ENCODE data around the gene HOXA6.

Gene HOXA6

GRCh38 chr7:27108390-27109127, 39.0 kb downstream of the HOXA6 start:
- DNase-seq (ENCODE audit: low read depth) = no peak

- no peak for DNase-seq (ENCODE audit: low read depth)
These were observed 39.9 kb downstream of the HOXA6 start for GRCh38 chr7:27107391-27108381.

GRCh38 chr7:27106901-27107240, 40.7 kb downstream of the HOXA6 start:
- no peak for DNase-seq (ENCODE audit: low read depth)

GRCh38 chr7:27106181-27106900, 41.2 kb downstream of the HOXA6 start:
- DNase-seq (ENCODE audit: low read depth) = no peak

GRCh38 chr7:27105301-27106031, 42.1 kb downstream of the HOXA6 start:
- DNase-seq (ENCODE audit: low read depth) = no peak

- DNase-seq (ENCODE audit: low read depth) = no peak
These were observed 43.1 kb downstream of the HOXA6 start for GRCh38 chr7:27104341-27105058.

GRCh38 chr7:27103489-27104226, 43.9 kb downstream of the HOXA6 start:
- DNase-seq (ENCODE audit: low read depth) = no peak

GRCh38 chr7:27102581-27103442, 44.8 kb downstream of the HOXA6 start, which contains the start of gene HOXA2:
HOXA2 (minus strand) TSS chr7:27102683; CDS start chr7:27102500, 183 bp downstream.
- no peak for DNase-seq (ENCODE audit: low read depth)

- no peak for DNase-seq (ENCODE audit: low read depth)
These were observed 45.5 kb downstream of the HOXA6 start for GRCh38 chr7:27101957-27102580.

- no peak for DNase-seq (ENCODE audit: low read depth)
These were observed 46.2 kb downstream of the HOXA6 start for GRCh38 chr7:27101171-27101956.

GRCh38 chr7:27100694-27101170, 46.8 kb downstream of the HOXA6 start:
- no peak for DNase-seq (ENCODE audit: low read depth)

- no peak for DNase-seq (ENCODE audit: low read depth)
These were observed 47.9 kb downstream of the HOXA6 start for GRCh38 chr7:27099453-27100370.

GRCh38 chr7:27098578-27099451, 48.8 kb downstream of the HOXA6 start:
- DNase-seq (ENCODE audit: low read depth) = no peak

- no peak for DNase-seq (ENCODE audit: low read depth)
These were observed 49.6 kb downstream of the HOXA6 start for GRCh38 chr7:27097686-27098577.

All from CMK (cell line).